Measurements from ENCODE around the gene FAM222A.

The FAM222A gene

GRCh38 chr12:109726511-109727038 lies 12.9 kb downstream of the FAM222A start:
- DNase-seq = no peak

GRCh38 chr12:109727039-109727723 lies 13.6 kb downstream of the FAM222A start:
- no peak for DNase-seq

GRCh38 chr12:109727746-109728726 lies 14.4 kb downstream of the FAM222A start:
- DNase-seq = no peak

GRCh38 chr12:109728921-109729320 lies 15.3 kb downstream of the FAM222A start:
- no peak for DNase-seq

- DNase-seq = no peak
Measured at GRCh38 chr12:109729371-109729781, 15.8 kb downstream of the FAM222A start.

GRCh38 chr12:109729801-109730200 lies 16.2 kb downstream of the FAM222A start:
- DNase-seq = no peak

- no peak for DNase-seq
Measured at GRCh38 chr12:109730306-109731145, 16.9 kb downstream of the FAM222A start.

- no peak for DNase-seq
Measured at GRCh38 chr12:109731231-109731731, 17.7 kb downstream of the FAM222A start.

- DNase-seq = no peak
Measured at GRCh38 chr12:109731806-109732205, 18.2 kb downstream of the FAM222A start.

- no peak for DNase-seq
Measured at GRCh38 chr12:109732321-109733305, 19.0 kb downstream of the FAM222A start.

- no peak for DNase-seq
Measured at GRCh38 chr12:109734219-109735000, 20.8 kb downstream of the FAM222A start.

GRCh38 chr12:109735051-109735521 lies 21.5 kb downstream of the FAM222A start:
- DNase-seq = no peak

GRCh38 chr12:109735825-109736551 lies 22.4 kb downstream of the FAM222A start:
- DNase-seq = no peak

- no peak for DNase-seq
Measured at GRCh38 chr12:109736552-109737108, 23.0 kb downstream of the FAM222A start.

- DNase-seq = no peak
Measured at GRCh38 chr12:109737126-109737525, 23.5 kb downstream of the FAM222A start.

GRCh38 chr12:109737631-109738030 lies 24.0 kb downstream of the FAM222A start:
- no peak for DNase-seq

GRCh38 chr12:109738209-109738608 lies 24.6 kb downstream of the FAM222A start:
- DNase-seq = no peak

GRCh38 chr12:109738878-109739665 lies 25.4 kb downstream of the FAM222A start:
- no peak for DNase-seq

Measured in NCI-H1930 (cell line).